ENCODE data around the gene CD3E. TPM values are rescaled to one million over a fixed set of nuclear protein-coding genes. Genes with fewer than 3 reads are reported as not detected.
"Not testable (repeated sequence)": the region's sequence is repeated elsewhere in the genome, so short reads cannot be mapped to it uniquely, and the experiment has no call there.

Gene CD3E
- total RNA-seq, 2 donors from 2014 or later, result 404 to 419 TPM

DNA sequence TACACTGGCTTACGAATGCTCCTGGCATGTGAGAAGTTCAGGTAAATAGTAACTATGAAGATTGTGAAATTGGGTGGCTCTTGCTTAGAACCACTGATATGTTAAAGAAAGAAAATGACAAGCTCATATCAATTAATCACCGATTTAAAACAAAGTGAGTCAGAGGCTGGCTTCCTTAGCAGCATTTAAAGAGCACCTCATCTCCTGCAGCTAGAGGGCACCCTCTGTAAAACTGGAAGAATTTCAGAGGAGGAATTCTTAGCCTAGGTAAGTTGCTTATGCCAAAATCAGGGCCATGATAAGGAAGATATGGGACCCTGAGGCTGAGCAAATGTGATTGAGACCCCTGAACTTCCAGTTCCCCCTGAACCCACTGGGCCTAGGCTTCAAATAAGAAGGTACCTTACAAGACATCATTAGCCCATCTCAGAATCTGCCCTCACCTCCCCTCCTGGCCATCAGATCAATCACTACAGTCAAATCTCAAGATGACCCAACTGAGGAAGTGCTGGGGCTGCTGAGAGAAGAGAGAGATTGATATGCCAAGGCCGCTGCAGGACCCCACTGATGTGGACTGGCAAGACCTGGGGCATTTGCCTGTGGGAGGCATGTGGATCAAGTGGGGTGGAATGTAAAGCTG, 8.6 kb upstream of the CD3E start:
- peaks cover 22% of the 10 kb centered on the region for H3K4me1 Mint-ChIP-seq (ENCODE audit: low read depth)
- ATAC-seq (replicated peaks in 1 of 2), result peak; percentile 71 to 76
- H3K27ac Mint-ChIP-seq, result peak overlapping the region; percentile 7
- H3K36me3 Mint-ChIP-seq (ENCODE audit: insufficient read depth in 2 of 2), result no peaks in the 10 kb centered on the region
- DNase-seq, result peak in 1 of 2 donors; percentile 38
- H3K4me3 Mint-ChIP-seq, result peak overlapping the region; percentile 14 to 17
- H3K9me3 Mint-ChIP-seq, result no peaks in the 10 kb centered on the region
- no peaks in the 10 kb centered on the region for H3K27me3 Mint-ChIP-seq (ENCODE audit: low read depth)

- Mint-ChIP-seq H3K4me3 (no peak overlapping the region), H3K27me3 (ENCODE audit: low read depth) (no peaks in the 10 kb centered on the region), H3K27ac (no peak overlapping the region), H3K36me3 (ENCODE audit: insufficient read depth in 2 of 2) (peaks cover 13 to 14% of the 10 kb centered on the region in 2 donors), H3K9me3 (no peaks in the 10 kb centered on the region), H3K4me1 (ENCODE audit: low read depth) (peaks cover 34% of the 10 kb centered on the region)
- no peak for DNase-seq
- no peak for ATAC-seq (replicated peaks in 1 of 2)
Measured at GRCh38 chr11:118301600-118302195, 2.8 kb upstream of the CD3E start.

GRCh38 chr11:118304227-118304567, 333 bp upstream of the CD3E start:
- H3K4me3 Mint-ChIP-seq, result peak overlapping the region; percentile 98 to 100
- H3K36me3 Mint-ChIP-seq (ENCODE audit: insufficient read depth in 2 of 2), result peaks cover 23 to 32% of the 10 kb centered on the region in 2 donors
- no peaks in the 10 kb centered on the region for H3K27me3 Mint-ChIP-seq (ENCODE audit: low read depth)
- ATAC-seq (replicated peaks in 1 of 2), result peak; percentile 24 to 35
- peak overlapping the region; percentile 100 for H3K27ac Mint-ChIP-seq
- DNase-seq, result no peak
- H3K4me1 Mint-ChIP-seq (ENCODE audit: low read depth), result peaks cover 59% of the 10 kb centered on the region
- no peaks in the 10 kb centered on the region for H3K9me3 Mint-ChIP-seq

DNA sequence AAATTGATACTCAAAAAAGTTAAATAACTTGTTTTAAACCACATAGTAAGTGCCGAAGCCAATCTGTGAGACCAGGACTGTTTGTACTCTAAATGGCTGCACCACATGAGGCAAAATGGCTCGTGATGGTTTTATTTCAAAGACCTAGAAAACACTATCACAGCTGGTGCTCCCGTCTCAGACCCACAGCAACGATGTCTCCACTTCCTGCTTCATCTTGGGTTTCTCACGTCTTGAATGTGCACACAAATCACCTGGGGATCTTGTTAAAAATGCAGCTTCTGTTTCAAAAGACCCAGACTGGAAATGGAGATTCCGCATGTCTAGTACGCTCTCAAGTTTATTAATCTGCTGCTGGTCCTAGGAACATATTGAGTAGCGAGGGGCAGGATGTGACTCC, 1.2 kb downstream of the CD3E start:
- Mint-ChIP-seq H3K27me3 (ENCODE audit: low read depth) (no peaks in the 10 kb centered on the region), H3K36me3 (ENCODE audit: insufficient read depth in 2 of 2) (peaks cover 26 to 40% of the 10 kb centered on the region in 2 donors), H3K9me3 (no peaks in the 10 kb centered on the region), H3K4me1 (ENCODE audit: low read depth) (peaks cover 73% of the 10 kb centered on the region), H3K27ac (peak overlapping the region; percentile 100), H3K4me3 (peak overlapping the region; percentile 98 to 100)
- DNase-seq (no peak), ATAC-seq (replicated peaks in 1 of 2) (no peak)

DNA sequence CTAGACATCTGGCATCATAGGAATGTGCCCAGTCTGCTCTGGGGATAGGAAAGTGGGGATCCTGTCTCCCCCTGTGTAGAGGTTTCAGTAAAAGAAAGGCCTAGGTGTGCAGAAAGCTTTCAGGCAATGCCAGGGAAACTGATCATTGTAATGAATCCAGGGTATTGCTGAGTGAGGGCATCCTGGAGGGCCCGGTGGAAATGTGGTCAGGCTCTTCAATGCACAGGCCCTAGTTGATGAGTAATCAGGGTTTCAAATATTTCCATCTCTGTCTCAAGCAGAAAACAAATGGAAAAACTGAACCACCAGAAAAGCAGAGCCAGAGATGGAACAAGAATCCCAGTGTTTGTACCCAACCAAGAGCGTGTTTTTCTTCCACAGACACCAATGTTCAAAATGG, 2.0 kb downstream of the CD3E start:
- DNase-seq, result peak; percentile 50 to 52

DNA sequence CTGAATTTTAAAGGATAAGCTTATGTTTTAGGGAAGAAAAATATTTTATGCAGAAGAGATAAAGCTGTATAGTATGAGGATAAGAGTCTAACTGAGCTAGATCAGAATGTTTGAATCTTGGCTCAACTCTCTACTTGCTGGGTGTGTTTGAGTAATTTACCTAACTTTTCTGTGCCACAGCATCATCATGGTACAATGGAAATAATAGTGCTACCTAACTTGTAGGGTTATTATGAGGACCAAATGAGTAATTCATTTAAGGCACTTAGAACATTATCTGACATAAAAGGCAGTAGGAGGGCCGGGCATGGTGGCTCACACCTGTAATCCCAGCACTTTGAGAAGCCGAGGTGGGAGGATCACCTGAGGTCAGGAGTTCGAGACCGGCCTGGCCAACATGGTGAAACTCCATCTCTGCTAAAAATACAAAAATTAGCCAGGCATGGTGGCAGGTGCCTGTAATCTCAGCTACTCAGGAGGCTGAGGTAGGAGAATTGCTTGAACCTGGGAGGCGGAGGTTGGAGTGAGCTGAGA, 4.5 kb downstream of the CD3E start:
- H3K4me1 Mint-ChIP-seq (ENCODE audit: low read depth), result peaks cover 80% of the 10 kb centered on the region
- not testable (repeated sequence) for H3K27me3 Mint-ChIP-seq (ENCODE audit: low read depth); H3K9me3 Mint-ChIP-seq
- H3K4me3 Mint-ChIP-seq, result peak overlapping the region; percentile 98 to 100
- H3K27ac Mint-ChIP-seq, result peak overlapping the region; percentile 100
- peaks cover 32 to 57% of the 10 kb centered on the region in 2 donors for H3K36me3 Mint-ChIP-seq (ENCODE audit: insufficient read depth in 2 of 2)
- DNase-seq (peak in 1 of 2 donors; percentile 24), ATAC-seq (replicated peaks in 1 of 2) (peak; percentile 48 to 54)

More for the DNA sequence above, 2.0 kb downstream of the CD3E start:
- Mint-ChIP-seq H3K9me3 (no peaks in the 10 kb centered on the region), H3K27me3 (ENCODE audit: low read depth) (no peaks in the 10 kb centered on the region), H3K27ac (peak overlapping the region; percentile 100), H3K4me1 (ENCODE audit: low read depth) (peaks cover 81% of the 10 kb centered on the region), H3K36me3 (ENCODE audit: insufficient read depth in 2 of 2) (peaks cover 28 to 44% of the 10 kb centered on the region in 2 donors), H3K4me3 (peak overlapping the region; percentile 98 to 100)
- peak; percentile 61 to 64 for ATAC-seq (replicated peaks in 1 of 2)

- DNase-seq (no peak), ATAC-seq (replicated peaks in 1 of 2) (no peak)
- H3K4me3 Mint-ChIP-seq, result peak overlapping the region in 1 of 2 donors; percentile 8
- H3K9me3 Mint-ChIP-seq, result no peaks in the 10 kb centered on the region
- H3K27ac Mint-ChIP-seq, result peak overlapping the region; percentile 49
- H3K27me3 Mint-ChIP-seq (ENCODE audit: low read depth), result no peaks in the 10 kb centered on the region
- H3K4me1 Mint-ChIP-seq (ENCODE audit: low read depth), result peaks cover 86% of the 10 kb centered on the region
- peaks cover 29 to 53% of the 10 kb centered on the region in 2 donors for H3K36me3 Mint-ChIP-seq (ENCODE audit: insufficient read depth in 2 of 2)
Measured at GRCh38 chr11:118310271-118310670, 5.7 kb downstream of the CD3E start.

DNA sequence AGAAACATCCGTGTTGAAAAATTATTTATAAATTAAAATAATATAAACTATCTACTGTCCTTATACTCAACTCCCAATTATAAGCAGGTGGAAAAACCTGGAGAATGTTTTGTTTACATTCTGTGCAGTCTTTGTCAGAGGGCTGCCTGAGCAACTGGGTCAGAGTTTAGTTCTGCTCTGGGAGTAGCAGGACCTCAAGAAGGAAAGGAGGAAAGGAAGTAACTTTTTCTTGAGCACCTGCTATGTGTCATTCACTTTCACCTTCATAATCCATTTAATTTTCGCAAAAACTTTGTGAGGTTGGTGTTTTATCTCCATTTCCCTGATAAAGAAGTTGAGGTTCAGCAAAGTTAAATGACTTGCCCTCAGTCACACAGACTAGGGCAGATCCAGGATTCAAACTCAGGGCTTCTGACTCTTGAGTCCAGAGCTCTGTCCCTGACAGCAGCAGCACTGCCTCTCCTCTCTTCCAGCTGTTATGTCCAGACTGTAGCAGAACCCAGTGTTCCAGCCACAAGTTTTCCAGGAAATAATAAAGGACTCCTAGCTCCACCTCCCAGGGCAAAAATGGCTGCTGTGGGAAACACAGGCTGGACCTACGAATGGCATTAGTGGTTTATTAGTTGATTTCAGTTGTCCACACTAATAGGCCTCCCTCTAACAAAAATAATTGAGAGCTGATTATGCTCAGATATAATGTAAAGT, 6.4 kb downstream of the CD3E start:
- Mint-ChIP-seq H3K36me3 (ENCODE audit: insufficient read depth in 2 of 2) (peaks cover 26 to 54% of the 10 kb centered on the region in 2 donors), H3K4me1 (ENCODE audit: low read depth) (peaks cover 89% of the 10 kb centered on the region), H3K27ac (peak overlapping the region; percentile 71), H3K4me3 (peak overlapping the region in 1 of 2 donors; percentile 31), H3K9me3 (no peaks in the 10 kb centered on the region), H3K27me3 (ENCODE audit: low read depth) (no peaks in the 10 kb centered on the region)
- ATAC-seq (replicated peaks in 1 of 2), result no peak
- DNase-seq, result no peak

- Mint-ChIP-seq H3K27ac (peak overlapping the region; percentile 71), H3K27me3 (ENCODE audit: low read depth) (no peaks in the 10 kb centered on the region), H3K4me3 (peak overlapping the region in 1 of 2 donors; percentile 31), H3K9me3 (no peaks in the 10 kb centered on the region), H3K36me3 (ENCODE audit: insufficient read depth in 2 of 2) (peaks cover 23 to 51% of the 10 kb centered on the region in 2 donors), H3K4me1 (ENCODE audit: low read depth) (peaks cover 91% of the 10 kb centered on the region)
- DNase-seq, result no peak
- no peak for ATAC-seq (replicated peaks in 1 of 2)
Measured at GRCh38 chr11:118311518-118311917, 7.0 kb downstream of the CD3E start.

DNA sequence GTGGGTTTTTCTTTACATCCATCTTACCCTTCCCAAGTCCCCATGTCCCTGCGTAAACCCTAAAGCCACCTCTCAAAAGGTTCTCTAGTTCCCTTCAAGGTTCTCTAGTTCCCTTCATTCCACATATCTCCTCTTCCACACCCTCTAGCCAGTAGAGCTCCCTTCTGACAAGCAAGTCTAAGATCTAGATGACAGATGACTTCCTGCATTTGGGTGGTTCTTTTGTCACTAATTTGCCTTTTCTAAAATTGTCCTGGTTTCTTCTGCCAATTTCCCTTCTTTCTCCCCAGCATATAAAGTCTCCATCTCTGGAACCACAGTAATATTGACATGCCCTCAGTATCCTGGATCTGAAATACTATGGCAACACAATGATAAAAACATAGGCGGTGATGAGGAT, 7.8 kb downstream of the CD3E start:
- H3K36me3 Mint-ChIP-seq (ENCODE audit: insufficient read depth in 2 of 2), result peaks cover 21 to 52% of the 10 kb centered on the region in 2 donors
- no peaks in the 10 kb centered on the region for H3K9me3 Mint-ChIP-seq
- no peak for ATAC-seq (replicated peaks in 1 of 2)
- no peaks in the 10 kb centered on the region for H3K27me3 Mint-ChIP-seq (ENCODE audit: low read depth)
- DNase-seq, result no peak
- no peak overlapping the region for H3K4me3 Mint-ChIP-seq
- peak overlapping the region; percentile 71 for H3K27ac Mint-ChIP-seq
- peaks cover 91% of the 10 kb centered on the region for H3K4me1 Mint-ChIP-seq (ENCODE audit: low read depth)

DNA sequence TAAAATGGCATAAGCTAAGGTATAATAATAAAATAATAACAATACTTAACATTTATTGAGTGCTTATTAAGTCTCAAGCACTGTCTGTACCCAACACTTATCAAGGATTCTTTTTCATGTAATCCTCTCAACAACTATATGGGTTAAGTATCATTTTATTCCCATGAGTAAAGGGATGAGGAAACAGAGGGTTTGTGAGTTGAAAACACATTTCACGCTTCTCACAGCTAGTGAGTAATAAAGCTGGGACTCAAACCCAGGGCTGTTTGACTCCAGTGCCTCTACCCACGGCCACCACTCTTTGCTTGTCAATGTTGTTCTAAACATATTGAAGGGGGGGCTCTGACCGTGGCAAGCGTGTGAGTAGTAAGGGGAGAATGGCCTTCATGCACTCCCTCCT, 8.7 kb downstream of the CD3E start:
- DNase-seq (no peak), ATAC-seq (replicated peaks in 1 of 2) (no peak)
- peaks cover 21 to 48% of the 10 kb centered on the region in 2 donors for H3K36me3 Mint-ChIP-seq (ENCODE audit: insufficient read depth in 2 of 2)
- H3K4me1 Mint-ChIP-seq (ENCODE audit: low read depth), result peaks cover 89% of the 10 kb centered on the region
- H3K4me3 Mint-ChIP-seq, result no peak overlapping the region
- no peak overlapping the region for H3K27ac Mint-ChIP-seq
- no peaks in the 10 kb centered on the region for H3K27me3 Mint-ChIP-seq (ENCODE audit: low read depth)
- H3K9me3 Mint-ChIP-seq, result no peaks in the 10 kb centered on the region

DNA sequence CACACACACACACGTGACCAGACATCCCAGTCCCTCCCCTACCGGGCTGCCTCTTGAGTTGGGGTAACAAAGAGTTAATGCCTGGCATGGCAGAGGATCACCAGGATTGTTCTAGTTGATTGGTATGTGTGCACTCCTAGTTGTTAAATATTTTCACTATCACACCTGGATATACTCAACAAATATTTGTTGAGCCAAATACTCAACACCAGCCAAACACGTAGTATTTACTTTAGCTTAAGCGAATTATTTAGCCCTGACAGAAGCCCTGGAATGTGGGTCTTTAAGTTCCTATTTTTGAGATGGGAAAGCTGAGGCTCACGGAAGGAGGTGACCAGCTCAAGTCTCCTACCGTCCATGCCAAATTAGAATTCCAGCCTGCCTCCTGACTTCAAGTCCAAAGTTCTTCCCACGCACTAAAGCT, 10.5 kb downstream of the CD3E start:
- Mint-ChIP-seq H3K4me3 (peak overlapping the region; percentile 63 to 65), H3K27me3 (ENCODE audit: low read depth) (no peaks in the 10 kb centered on the region), H3K4me1 (ENCODE audit: low read depth) (peaks cover 90% of the 10 kb centered on the region), H3K36me3 (ENCODE audit: insufficient read depth in 2 of 2) (peaks cover 14 to 36% of the 10 kb centered on the region in 2 donors), H3K9me3 (no peaks in the 10 kb centered on the region), H3K27ac (peak overlapping the region; percentile 62)
- DNase-seq (no peak), ATAC-seq (replicated peaks in 1 of 2) (no peak)

GRCh38 chr11:118318124-118318523, 13.6 kb downstream of the CD3E start:
- ATAC-seq (replicated peaks in 1 of 2) (no peak), DNase-seq (no peak)
- Mint-ChIP-seq H3K4me1 (ENCODE audit: low read depth) (peaks cover 80% of the 10 kb centered on the region), H3K4me3 (no peak overlapping the region), H3K27me3 (ENCODE audit: low read depth) (no peaks in the 10 kb centered on the region), H3K36me3 (ENCODE audit: insufficient read depth in 2 of 2) (peaks cover 5 to 19% of the 10 kb centered on the region in 2 donors), H3K27ac (no peak overlapping the region), H3K9me3 (no peaks in the 10 kb centered on the region)
